Endothelial cell of umbilical vein (primary cell): ENCODE measurements around the gene ALDH3B2. TPM values are rescaled to one million over a fixed set of nuclear protein-coding genes. Genes with fewer than 3 reads are reported as not detected.

Experiments
- BruUV-seq: library from RNA; stranded (reverse); fragments of 400-500 nt; replicated peaks from 2 replicates; lab custom pipeline; 2021; lab: Mats Ljungman, UMichigan
- CTCF ChIA-PET: fragments of 300-600, 350-600 bp; sonication (Branson Sonifier 250); formaldehyde crosslinking; loops from one replicate; lab custom pipeline; 2021; ENCODE audit warnings: antibody characterized with exemption, inconsistent platforms; lab: Charles Lee
- POLR2A ChIA-PET: fragments of 300-600, 350-600 bp; sonication (Branson Sonifier 250); formaldehyde crosslinking; loops from one replicate; lab custom pipeline; 2021; ENCODE audit warnings: antibody characterized with exemption, inconsistent platforms; lab: Charles Lee
- DNase-seq: peaks from one replicate; pipeline ENCODE4 v3.0.0-alpha.2; 2011; ENCODE audit warnings: low read depth, low spot score
- FAIRE-seq: peaks from 2 replicates; lab custom pipeline; 2011; peaks lifted over from hg19 to GRCh38; lab: Jason Lieb, UNC
- H2AFZ ChIP-seq: 2 replicates; pipeline ENCODE4 v1.6.0; 2012; ENCODE audit warnings: low read depth, low read length, control low read depth, inconsistent platforms
- H3K27ac ChIP-seq: 2 replicates; pipeline ENCODE4 v1.5.1; 2011; ENCODE audit warnings: low read depth, mild to moderate bottlenecking, control low read depth, low read length, moderate library complexity; ENCODE audit not compliant: insufficient read depth
- H3K27me3 ChIP-seq, 2 experiments: 2 replicates each; pipeline versions ENCODE4 v1.6.0 to v1.6.1; 2011; ENCODE audit warnings: low read length in 2 of 2, mixed read lengths in 1 of 2; ENCODE audit not compliant: control insufficient read depth in 2 of 2, insufficient read depth in 2 of 2
- H3K36me3 ChIP-seq, 2 experiments: 2 replicates in 1 of 2; 3 replicates in 1 of 2; pipeline ENCODE4 v1.5.1; 2011; ENCODE audit warnings: low read length in 2 of 2, mild to moderate bottlenecking in 1 of 2, moderate library complexity in 1 of 2; ENCODE audit not compliant: control insufficient read depth in 2 of 2, insufficient read depth in 2 of 2; ENCODE audit errors: extremely low read depth in 1 of 2
- H3K4me1 ChIP-seq: 3 replicates; pipeline ENCODE4 v1.5.1; 2011; ENCODE audit warnings: mild to moderate bottlenecking, low read length; ENCODE audit not compliant: control insufficient read depth, insufficient read depth; ENCODE audit errors: extremely low read depth
- H3K4me2 ChIP-seq: 2 replicates; pipeline ENCODE4 v1.6.1; 2011; ENCODE audit warnings: low read length, control low read depth, mixed read lengths; ENCODE audit not compliant: insufficient read depth
- H3K4me3 ChIP-seq, 3 experiments: fragments of 200-600 bp in 1 of 3; sonication (generic), shearing (Covaris generic) in 1 of 3; replicated peaks in 1 of 3; 2 replicates each; pipeline ENCODE4 v1.5.1; 2011 to 2016; ENCODE audit warnings: control low read depth in 3 of 3, low read length in 3 of 3, mild to moderate bottlenecking in 2 of 3, inconsistent platforms in 1 of 3, low read depth in 1 of 3, moderate library complexity in 1 of 3; ENCODE audit not compliant: insufficient read depth in 1 of 3
- H3K79me2 ChIP-seq: 2 replicates; pipeline ENCODE4 v1.6.0; 2012; ENCODE audit warnings: low read length, inconsistent platforms; ENCODE audit not compliant: control insufficient read depth, insufficient read depth
- H3K9ac ChIP-seq: replicated peaks from 2 replicates; pipeline ENCODE3; 2011; ENCODE audit warnings: low read length, control low read depth; ENCODE audit not compliant: insufficient read depth; ENCODE audit errors: extremely low read depth
- H3K9me1 ChIP-seq: replicated peaks from 3 replicates; pipeline ENCODE4 v1.6.0; 2011; ENCODE audit warnings: mild to moderate bottlenecking, low read length; ENCODE audit not compliant: control insufficient read depth, insufficient read depth; ENCODE audit errors: extremely low read depth
- H3K9me3 ChIP-seq: replicated peaks from 2 replicates; pipeline ENCODE4 v1.5.1; 2012; ENCODE audit warnings: low read length, inconsistent platforms; ENCODE audit not compliant: control insufficient read depth, insufficient read depth
- H4K20me1 ChIP-seq: replicated peaks from 2 replicates; pipeline ENCODE3; 2011; ENCODE audit warnings: mild to moderate bottlenecking, low read length; ENCODE audit not compliant: control insufficient read depth, insufficient read depth; ENCODE audit errors: extremely low read depth
- EZH2 ChIP-seq: IDR thresholded peaks from 2 replicates; pipeline ENCODE4 v1.6.1; 2012; ENCODE audit warnings: borderline replicate concordance, low read depth, mild to moderate bottlenecking, moderate library complexity, low read length, inconsistent platforms; ENCODE audit not compliant: severe bottlenecking
- FOS ChIP-seq: IDR thresholded peaks from 2 replicates; pipeline ENCODE4 v1.6.1; 2011; ENCODE audit warnings: mild to moderate bottlenecking, low read length, moderate library complexity, borderline replicate concordance; ENCODE audit not compliant: insufficient read depth
- GATA2 ChIP-seq: IDR thresholded peaks from 2 replicates; pipeline ENCODE4 v1.7.0; 2011; ENCODE audit warnings: low read depth, mild to moderate bottlenecking, moderate library complexity, mixed read lengths, low read length; ENCODE audit not compliant: insufficient read length, insufficient read depth
- JUN ChIP-seq: IDR thresholded peaks from 2 replicates; pipeline ENCODE4 v1.6.1; 2011; ENCODE audit warnings: borderline replicate concordance, low read depth; ENCODE audit not compliant: insufficient read length, insufficient read depth
- MYC ChIP-seq: IDR thresholded peaks from one replicate; pipeline ENCODE4 v1.6.1; 2011; ENCODE audit warnings: mild to moderate bottlenecking, low read depth, low read length
- POLR2A ChIP-seq: IDR thresholded peaks from 2 replicates; pipeline ENCODE4 v1.6.1; 2012; ENCODE audit warnings: low read depth, mild to moderate bottlenecking, control low read depth, low read length
- POLR2AphosphoS5 ChIP-seq: IDR thresholded peaks from 2 replicates; pipeline ENCODE4 v1.6.1; 2012; ENCODE audit warnings: low read depth, mild to moderate bottlenecking, control low read depth, low read length, moderate library complexity; ENCODE audit not compliant: insufficient read depth
- dilution Hi-C: fragments of 300-500 bp; cut with MboI; formaldehyde crosslinking; loops from one replicate; pipeline ENCODE4 v1.15.0; 2019; ENCODE audit warnings: low sequenced_read_pairs; ENCODE audit not compliant: extremely low pct_ligation_motif_present
- intact Hi-C: fragments of 100-400 bp; cut with micrococcal nuclease; formaldehyde crosslinking; loops from one replicate; pipeline ENCODE4 v1.10.0; 2022
- polyA plus RNA-seq, 4 experiments: library from polyadenylated mRNA; depleted of rRNA in 3 of 4; stranded (reverse) in 3 of 4; unstranded in 1 of 4; fragments of >200 nt; gene quantifications; 2 replicates each; pipeline versions ENCODE4 v1.2.1 to v1.2.3, GENCODE V29; 2011 to 2012; ENCODE audit warnings: missing spikeins in 1 of 4
- total RNA-seq: library from RNA; stranded (reverse); gene quantifications from 2 replicates; pipeline ENCODE4 v1.2.3, GENCODE V29; 2021
- TF ChIP-seq, protein P1 (sequence below): IDR thresholded peaks from 2 replicates; pipeline ENCODE4 v1.6.1; 2011; ENCODE audit not compliant: insufficient read depth, insufficient read length
- TF ChIP-seq, protein P2 (sequence below), 2 donors: IDR thresholded peaks; 1 replicate in 1 of 2; 2 replicates in 1 of 2; pipeline ENCODE4 v1.5.1; 2011; ENCODE audit warnings: low read length in 2 of 2, mild to moderate bottlenecking in 2 of 2, moderate library complexity in 2 of 2, control low read depth in 1 of 2, inconsistent platforms in 1 of 2, low read depth in 1 of 2; ENCODE audit not compliant: insufficient read depth in 1 of 2; ENCODE audit errors: extremely low read depth in 1 of 2

Gene ALDH3B2
- total and polyA plus RNA-seq, 2 donors (not counting 3 experiments of a cell fraction or from before 2014, with no cell fraction given), result not detected

DNA sequence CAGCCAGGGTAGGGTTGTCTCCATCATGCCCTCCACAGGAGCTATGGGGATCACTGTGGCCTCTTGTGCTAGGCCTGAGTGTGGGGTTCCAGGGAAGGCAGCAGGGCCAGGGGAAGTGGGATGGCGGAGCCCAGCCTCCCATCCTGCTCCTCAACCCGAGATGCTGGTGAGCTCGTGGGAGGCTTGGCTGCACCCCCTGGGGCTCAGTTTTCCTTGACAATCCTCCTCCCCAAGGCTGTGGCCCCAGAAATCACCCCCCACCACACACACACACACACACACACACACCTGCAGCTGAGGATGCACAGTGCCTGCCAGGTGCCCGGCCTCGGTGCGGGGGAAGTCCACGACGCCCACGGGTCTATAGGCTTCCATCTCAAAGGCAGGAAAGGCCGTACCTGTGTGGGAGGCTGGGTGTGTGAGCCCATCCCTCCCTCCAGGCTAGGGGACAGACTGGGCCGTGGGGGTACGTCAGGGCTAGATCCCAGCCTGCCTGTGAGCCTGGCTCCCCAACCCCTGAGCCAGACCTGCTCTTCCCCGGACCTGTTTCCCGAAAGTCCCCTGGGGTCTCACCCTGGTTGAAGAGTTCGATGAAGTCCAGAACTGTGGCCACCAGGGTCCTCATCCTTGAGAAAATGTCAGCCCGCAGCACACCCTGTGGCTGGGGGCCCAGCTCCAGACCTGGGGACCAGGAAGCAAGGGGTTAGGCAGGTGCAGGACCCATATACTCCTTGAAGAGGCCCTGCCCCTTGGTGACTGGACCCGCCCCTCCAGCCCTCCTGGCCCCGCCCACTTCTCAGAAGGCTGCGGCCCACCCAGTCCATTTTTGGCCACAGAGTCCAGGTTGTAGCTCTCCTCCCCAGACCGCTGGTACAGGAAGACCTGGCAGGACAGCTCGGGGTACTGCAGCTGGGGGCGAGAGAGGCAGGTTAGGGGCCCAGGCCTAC, 29.7 kb downstream of the ALDH3B2 start:
- intact Hi-C loops, result no loop called here
- CTCF ChIA-PET, result interaction anchor here (0.8 to 1.8 kb wide), 5 partner anchors 8 to 31 kb away, joined by 3 to 8 read pairs (median 4); partner anchors contain the start of gene NUDT8

More for the DNA sequence above, 29.7 kb downstream of the ALDH3B2 start:
- no TSS peak for BruUV-seq
- Histone ChIP-seq H3K4me1 (no peaks in the 10 kb centered on the region), H3K27me3 (no peaks in the 10 kb centered on the region), H3K36me3 (no peaks in the 10 kb centered on the region), H3K4me2 (no peak overlapping the region), H2AFZ (no peak overlapping the region), H4K20me1 (no peaks in the 10 kb centered on the region), H3K9me3 (no peaks in the 10 kb centered on the region), H3K4me3 (no peak overlapping the region), H3K9me1 (no peaks in the 10 kb centered on the region), H3K9ac (no peak overlapping the region), H3K27ac (no peak overlapping the region), H3K79me2 (no peaks in the 10 kb centered on the region)
- dilution Hi-C loops, result no loop called here
- POLR2A ChIA-PET, result no interaction called here
- no peak for FAIRE-seq
- no peak for DNase-seq
- TF ChIP-seq, protein P1, sequence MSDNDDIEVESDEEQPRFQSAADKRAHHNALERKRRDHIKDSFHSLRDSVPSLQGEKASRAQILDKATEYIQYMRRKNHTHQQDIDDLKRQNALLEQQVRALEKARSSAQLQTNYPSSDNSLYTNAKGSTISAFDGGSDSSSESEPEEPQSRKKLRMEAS, result no peak
- no peak for TF ChIP-seq POLR2A
- TF ChIP-seq, protein P2, sequence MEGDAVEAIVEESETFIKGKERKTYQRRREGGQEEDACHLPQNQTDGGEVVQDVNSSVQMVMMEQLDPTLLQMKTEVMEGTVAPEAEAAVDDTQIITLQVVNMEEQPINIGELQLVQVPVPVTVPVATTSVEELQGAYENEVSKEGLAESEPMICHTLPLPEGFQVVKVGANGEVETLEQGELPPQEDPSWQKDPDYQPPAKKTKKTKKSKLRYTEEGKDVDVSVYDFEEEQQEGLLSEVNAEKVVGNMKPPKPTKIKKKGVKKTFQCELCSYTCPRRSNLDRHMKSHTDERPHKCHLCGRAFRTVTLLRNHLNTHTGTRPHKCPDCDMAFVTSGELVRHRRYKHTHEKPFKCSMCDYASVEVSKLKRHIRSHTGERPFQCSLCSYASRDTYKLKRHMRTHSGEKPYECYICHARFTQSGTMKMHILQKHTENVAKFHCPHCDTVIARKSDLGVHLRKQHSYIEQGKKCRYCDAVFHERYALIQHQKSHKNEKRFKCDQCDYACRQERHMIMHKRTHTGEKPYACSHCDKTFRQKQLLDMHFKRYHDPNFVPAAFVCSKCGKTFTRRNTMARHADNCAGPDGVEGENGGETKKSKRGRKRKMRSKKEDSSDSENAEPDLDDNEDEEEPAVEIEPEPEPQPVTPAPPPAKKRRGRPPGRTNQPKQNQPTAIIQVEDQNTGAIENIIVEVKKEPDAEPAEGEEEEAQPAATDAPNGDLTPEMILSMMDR (IDR thresholded peaks at IDR 0.05; ENCODE audit: extremely low read depth in 1 of 2, insufficient read depth in 1 of 2, low read depth in 1 of 2, low read length in 2 of 2), result no peak
- no peak for TF ChIP-seq EZH2
- TF ChIP-seq JUN, result no peak
- TF ChIP-seq FOS, result no peak
- no peak for TF ChIP-seq MYC
- TF ChIP-seq POLR2AphosphoS5, result no peak
- no peak for TF ChIP-seq GATA2
